ENCODE data around the gene HEY2.

- no peak for TF ChIP-seq MAX (IDR thresholded peaks at IDR 0.05)
- TF ChIP-seq POLR2AphosphoS2 (conservative IDR thresholded peaks at IDR 0.05; ENCODE audit: low read length) = no peak
- TF ChIP-seq, protein P1, sequence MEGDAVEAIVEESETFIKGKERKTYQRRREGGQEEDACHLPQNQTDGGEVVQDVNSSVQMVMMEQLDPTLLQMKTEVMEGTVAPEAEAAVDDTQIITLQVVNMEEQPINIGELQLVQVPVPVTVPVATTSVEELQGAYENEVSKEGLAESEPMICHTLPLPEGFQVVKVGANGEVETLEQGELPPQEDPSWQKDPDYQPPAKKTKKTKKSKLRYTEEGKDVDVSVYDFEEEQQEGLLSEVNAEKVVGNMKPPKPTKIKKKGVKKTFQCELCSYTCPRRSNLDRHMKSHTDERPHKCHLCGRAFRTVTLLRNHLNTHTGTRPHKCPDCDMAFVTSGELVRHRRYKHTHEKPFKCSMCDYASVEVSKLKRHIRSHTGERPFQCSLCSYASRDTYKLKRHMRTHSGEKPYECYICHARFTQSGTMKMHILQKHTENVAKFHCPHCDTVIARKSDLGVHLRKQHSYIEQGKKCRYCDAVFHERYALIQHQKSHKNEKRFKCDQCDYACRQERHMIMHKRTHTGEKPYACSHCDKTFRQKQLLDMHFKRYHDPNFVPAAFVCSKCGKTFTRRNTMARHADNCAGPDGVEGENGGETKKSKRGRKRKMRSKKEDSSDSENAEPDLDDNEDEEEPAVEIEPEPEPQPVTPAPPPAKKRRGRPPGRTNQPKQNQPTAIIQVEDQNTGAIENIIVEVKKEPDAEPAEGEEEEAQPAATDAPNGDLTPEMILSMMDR (IDR thresholded peaks at IDR 0.05) = no peak
- no peak for TF ChIP-seq REST (IDR thresholded peaks at IDR 0.05)
- no peak for TF ChIP-seq EP300 (IDR thresholded peaks at IDR 0.05)
- TF ChIP-seq HMGXB4 (CRISPR knock-in tag; IDR thresholded peaks at IDR 0.05; ENCODE audit: borderline replicate concordance) = no peak
- TF ChIP-seq USF2 (IDR thresholded peaks at IDR 0.05) = no peak
- no peak for TF ChIP-seq POLR2A (IDR thresholded peaks at IDR 0.05; ENCODE audit: low read length)
Observed at GRCh38 chr6:125752773-125753172, 3.3 kb downstream of the HEY2 start.

Data from A549 (cell line).